GM21528 (cell line): Measurements from ENCODE around the gene ARHGEF28.

Experiments used
- ATAC-seq: cut with Tn5 transposase; IDR thresholded peaks from one replicate; pipeline ENCODE4 v1.9.1; 2021; ENCODE audit warnings: mild to moderate bottlenecking, moderate library complexity; ENCODE audit not compliant: unreplicated experiment, low FRiP score

Gene ARHGEF28

GRCh38 chr5:73728493-73729273 lies 102.7 kb downstream of the ARHGEF28 start:
- ATAC-seq, result no peak

- no peak for ATAC-seq
Observed at GRCh38 chr5:73729329-73729728, 103.3 kb downstream of the ARHGEF28 start.

- no peak for ATAC-seq
Observed at GRCh38 chr5:73732045-73732444, 106.0 kb downstream of the ARHGEF28 start.

GRCh38 chr5:73733219-73733618 lies 107.2 kb downstream of the ARHGEF28 start:
- no peak for ATAC-seq

- no peak for ATAC-seq
Observed at GRCh38 chr5:73735032-73735734, 109.2 kb downstream of the ARHGEF28 start.

GRCh38 chr5:73739650-73740049 lies 113.7 kb downstream of the ARHGEF28 start:
- ATAC-seq, result no peak

- no peak for ATAC-seq
Observed at GRCh38 chr5:73740274-73740790, 114.3 kb downstream of the ARHGEF28 start.

- no peak for ATAC-seq
Observed at GRCh38 chr5:73743161-73743560, 117.2 kb downstream of the ARHGEF28 start.

- ATAC-seq, result no peak
Observed at GRCh38 chr5:73745836-73746235, 119.8 kb downstream of the ARHGEF28 start.

GRCh38 chr5:73746608-73747007 lies 120.6 kb downstream of the ARHGEF28 start:
- no peak for ATAC-seq

- no peak for ATAC-seq
Observed at GRCh38 chr5:73747696-73748380, 121.8 kb downstream of the ARHGEF28 start.

- no peak for ATAC-seq
Observed at GRCh38 chr5:73748510-73749400, 122.8 kb downstream of the ARHGEF28 start.

GRCh38 chr5:73749485-73750270 lies 123.7 kb downstream of the ARHGEF28 start:
- ATAC-seq, result no peak

GRCh38 chr5:73751254-73751914 lies 125.4 kb downstream of the ARHGEF28 start:
- ATAC-seq, result no peak

- no peak for ATAC-seq
Observed at GRCh38 chr5:73754254-73754653, 128.3 kb downstream of the ARHGEF28 start.

GRCh38 chr5:73757416-73757815 lies 131.4 kb downstream of the ARHGEF28 start:
- ATAC-seq, result no peak

GRCh38 chr5:73759771-73760170 lies 133.8 kb downstream of the ARHGEF28 start:
- ATAC-seq, result no peak

GRCh38 chr5:73763300-73764032 lies 137.5 kb downstream of the ARHGEF28 start:
- ATAC-seq, result no peak
